HUES48 (cell line): ENCODE measurements around the gene BPIFB1.

Source experiments
- H3K27ac ChIP-seq: one replicate; pipeline ENCODE4 v1.7.0; 2013; ENCODE audit warnings: low read depth, low read length, inconsistent platforms
- H3K27me3 ChIP-seq: 2 replicates; pipeline ENCODE4 v1.6.1; 2013; ENCODE audit warnings: mild to moderate bottlenecking, low read length; ENCODE audit not compliant: control insufficient read depth, insufficient read depth
- H3K36me3 ChIP-seq: 2 replicates; pipeline ENCODE4 v1.6.1; 2013; ENCODE audit warnings: low read length; ENCODE audit not compliant: control insufficient read depth, insufficient read depth
- H3K4me1 ChIP-seq: 2 replicates; pipeline ENCODE4 v1.6.1; 2013; ENCODE audit warnings: mild to moderate bottlenecking, low read length; ENCODE audit not compliant: control insufficient read depth, insufficient read depth
- H3K4me3 ChIP-seq: 2 replicates; pipeline ENCODE4 v1.5.1; 2013; ENCODE audit warnings: mild to moderate bottlenecking, low read depth, low read length
- H3K9ac ChIP-seq: 2 replicates; pipeline ENCODE4 v1.6.1; 2013; ENCODE audit warnings: mild to moderate bottlenecking, low read depth, low read length, moderate library complexity
- H3K9me3 ChIP-seq: 2 replicates; pipeline ENCODE4 v1.6.1; 2013; ENCODE audit warnings: low read length; ENCODE audit not compliant: control insufficient read depth, insufficient read depth

The BPIFB1 gene

GRCh38 chr20:33249456-33249855 is 33.6 kb upstream of the BPIFB1 start:
- no peaks in the 10 kb centered on the region for H3K36me3 ChIP-seq
- no peaks in the 10 kb centered on the region for H3K4me1 ChIP-seq
- no peaks in the 10 kb centered on the region for H3K27me3 ChIP-seq
- H3K27ac ChIP-seq: no peak overlapping the region
- H3K9me3 ChIP-seq: no peaks in the 10 kb centered on the region
- no peak overlapping the region for H3K4me3 ChIP-seq
- no peak overlapping the region for H3K9ac ChIP-seq

- H3K27ac ChIP-seq: no peak overlapping the region
- no peaks in the 10 kb centered on the region for H3K36me3 ChIP-seq
- H3K4me3 ChIP-seq: no peak overlapping the region
- H3K27me3 ChIP-seq: no peaks in the 10 kb centered on the region
- no peaks in the 10 kb centered on the region for H3K9me3 ChIP-seq
- no peak overlapping the region for H3K9ac ChIP-seq
- H3K4me1 ChIP-seq: no peaks in the 10 kb centered on the region
Measured at GRCh38 chr20:33250666-33251065, 32.3 kb upstream of the BPIFB1 start.

- Histone ChIP-seq H3K9ac (no peak overlapping the region), H3K4me1 (no peaks in the 10 kb centered on the region), H3K27ac (no peak overlapping the region), H3K27me3 (no peaks in the 10 kb centered on the region), H3K4me3 (no peak overlapping the region), H3K36me3 (no peaks in the 10 kb centered on the region), H3K9me3 (no peaks in the 10 kb centered on the region)
Measured at GRCh38 chr20:33251496-33251895, 31.5 kb upstream of the BPIFB1 start.

GRCh38 chr20:33252460-33252859 is 30.6 kb upstream of the BPIFB1 start:
- Histone ChIP-seq H3K9me3 (no peaks in the 10 kb centered on the region), H3K27ac (no peak overlapping the region), H3K4me1 (no peaks in the 10 kb centered on the region), H3K4me3 (no peak overlapping the region), H3K27me3 (no peaks in the 10 kb centered on the region), H3K9ac (no peak overlapping the region), H3K36me3 (no peaks in the 10 kb centered on the region)

GRCh38 chr20:33255005-33255404 is 28.0 kb upstream of the BPIFB1 start:
- Histone ChIP-seq H3K27me3 (no peaks in the 10 kb centered on the region), H3K36me3 (no peaks in the 10 kb centered on the region), H3K4me1 (no peaks in the 10 kb centered on the region), H3K9me3 (no peaks in the 10 kb centered on the region), H3K27ac (no peak overlapping the region), H3K9ac (no peak overlapping the region), H3K4me3 (no peak overlapping the region)

GRCh38 chr20:33257237-33257636 is 25.8 kb upstream of the BPIFB1 start:
- Histone ChIP-seq H3K36me3 (no peaks in the 10 kb centered on the region), H3K9me3 (no peaks in the 10 kb centered on the region), H3K4me1 (no peaks in the 10 kb centered on the region), H3K9ac (no peak overlapping the region), H3K4me3 (no peak overlapping the region), H3K27ac (no peak overlapping the region), H3K27me3 (no peaks in the 10 kb centered on the region)

GRCh38 chr20:33259371-33259770 is 23.6 kb upstream of the BPIFB1 start:
- H3K4me3 ChIP-seq: no peak overlapping the region
- no peaks in the 10 kb centered on the region for H3K27me3 ChIP-seq
- no peaks in the 10 kb centered on the region for H3K9me3 ChIP-seq
- no peak overlapping the region for H3K27ac ChIP-seq
- H3K36me3 ChIP-seq: no peaks in the 10 kb centered on the region
- H3K4me1 ChIP-seq: no peaks in the 10 kb centered on the region
- no peak overlapping the region for H3K9ac ChIP-seq

GRCh38 chr20:33261465-33261864 is 21.5 kb upstream of the BPIFB1 start:
- Histone ChIP-seq H3K4me1 (no peaks in the 10 kb centered on the region), H3K9ac (no peak overlapping the region), H3K36me3 (no peaks in the 10 kb centered on the region), H3K27ac (no peak overlapping the region), H3K4me3 (no peak overlapping the region), H3K9me3 (no peaks in the 10 kb centered on the region), H3K27me3 (no peaks in the 10 kb centered on the region)

GRCh38 chr20:33262658-33263065 is 20.4 kb upstream of the BPIFB1 start:
- H3K27ac ChIP-seq: no peak overlapping the region
- no peak overlapping the region for H3K9ac ChIP-seq

GRCh38 chr20:33263784-33264183 is 19.2 kb upstream of the BPIFB1 start:
- H3K27me3 ChIP-seq: no peaks in the 10 kb centered on the region
- H3K27ac ChIP-seq: no peak overlapping the region
- no peak overlapping the region for H3K9ac ChIP-seq
- H3K4me3 ChIP-seq: no peak overlapping the region
- H3K4me1 ChIP-seq: no peaks in the 10 kb centered on the region
- no peaks in the 10 kb centered on the region for H3K36me3 ChIP-seq
- H3K9me3 ChIP-seq: no peaks in the 10 kb centered on the region

More at GRCh38 chr20:33262658-33263065, 20.4 kb upstream of the BPIFB1 start:
- Histone ChIP-seq H3K36me3 (no peaks in the 10 kb centered on the region), H3K4me1 (no peaks in the 10 kb centered on the region), H3K9me3 (no peaks in the 10 kb centered on the region), H3K4me3 (no peak overlapping the region), H3K27me3 (no peaks in the 10 kb centered on the region)

GRCh38 chr20:33267701-33268100 is 15.3 kb upstream of the BPIFB1 start:
- Histone ChIP-seq H3K27ac (no peak overlapping the region), H3K9me3 (no peaks in the 10 kb centered on the region), H3K9ac (no peak overlapping the region), H3K4me3 (no peak overlapping the region), H3K36me3 (no peaks in the 10 kb centered on the region), H3K27me3 (no peaks in the 10 kb centered on the region), H3K4me1 (no peaks in the 10 kb centered on the region)
